IMR-90 (cell line): ENCODE results near the gene TTC7B. TPM values are rescaled to one million over a fixed set of nuclear protein-coding genes. Genes with fewer than 3 reads are reported as not detected.

Source experiments
- ATAC-seq: fragments of 200-7000 bp; cut with Tn5 transposase; 2 replicates; pipeline ENCODE4 v1.9.1; 2020; ENCODE audit warnings: low read depth, mild to moderate bottlenecking, moderate library complexity
- BruUV-seq: library from RNA; stranded (reverse); fragments of 400-500 nt; replicated peaks from 2 replicates; lab custom pipeline; 2021; lab: Mats Ljungman, UMichigan
- CTCF ChIA-PET: fragments of 300-600 bp; formaldehyde crosslinking; extraction: SDS; loops from one replicate; lab custom pipeline; 2021; ENCODE audit warnings: antibody characterized with exemption; lab: Yijun Ruan, JAX
- POLR2A ChIA-PET: fragments of 300-600 bp; sonication (Branson Sonifier 250); formaldehyde crosslinking; loops from one replicate; lab custom pipeline; 2022; ENCODE audit warnings: antibody characterized with exemption; ENCODE audit not compliant: unreplicated experiment; lab: Charles Lee
- DNase-seq: peaks from one replicate; pipeline ENCODE4 v3.0.0; 2013
- H2AFZ ChIP-seq: replicated peaks from 2 replicates; pipeline ENCODE3; 2013; ENCODE audit warnings: low read length, mild to moderate bottlenecking; ENCODE audit not compliant: poor library complexity
- H2AK5ac ChIP-seq: 2 replicates; pipeline ENCODE4 v1.6.1; 2013; ENCODE audit warnings: low read depth, low read length, inconsistent platforms
- H2AK9ac ChIP-seq: replicated peaks from 2 replicates; pipeline ENCODE3; 2013; ENCODE audit warnings: mild to moderate bottlenecking, low read depth, low read length, moderate library complexity; ENCODE audit not compliant: poor library complexity
- H2BK120ac ChIP-seq: 2 replicates; pipeline ENCODE4 v1.6.1; 2013; ENCODE audit warnings: low read depth, low read length, inconsistent platforms
- H2BK15ac ChIP-seq: 3 replicates; pipeline ENCODE4 v1.6.1; 2013; ENCODE audit warnings: low read depth, low read length, inconsistent platforms
- H2BK20ac ChIP-seq: 2 replicates; pipeline ENCODE4 v1.6.1; 2013; ENCODE audit warnings: low read depth, mild to moderate bottlenecking, inconsistent platforms, low read length, moderate library complexity
- H2BK5ac ChIP-seq: 2 replicates; pipeline ENCODE4 v1.6.1; 2013; ENCODE audit warnings: mild to moderate bottlenecking, low read depth, low read length, inconsistent platforms; ENCODE audit not compliant: poor library complexity, severe bottlenecking
- H3K14ac ChIP-seq: replicated peaks from 2 replicates; pipeline ENCODE4 v1.6.1; 2013; ENCODE audit warnings: low read depth, low read length, inconsistent platforms
- H3K18ac ChIP-seq: 2 replicates; pipeline ENCODE4 v1.6.1; 2013; ENCODE audit warnings: low read depth, low read length, control low read depth
- H3K23ac ChIP-seq: 2 replicates; pipeline ENCODE4 v1.6.1; 2013; ENCODE audit warnings: low read depth, low read length, inconsistent platforms
- H3K27ac ChIP-seq: 2 replicates; pipeline ENCODE4 v1.5.1; 2013; ENCODE audit warnings: mild to moderate bottlenecking, control low read depth, low read length; ENCODE audit not compliant: insufficient read depth
- H3K27me3 ChIP-seq: 2 replicates; pipeline ENCODE4 v1.6.1; 2013; ENCODE audit warnings: low read length; ENCODE audit not compliant: control insufficient read depth, insufficient read depth
- H3K36me3 ChIP-seq: 2 replicates; pipeline ENCODE4 v1.6.1; 2013; ENCODE audit warnings: low read length, mixed read lengths; ENCODE audit not compliant: control insufficient read depth, insufficient read depth
- H3K4ac ChIP-seq: 2 replicates; pipeline ENCODE4 v1.6.1; 2013; ENCODE audit warnings: low read depth, low read length, inconsistent platforms
- H3K4me1 ChIP-seq: 2 replicates; pipeline ENCODE4 v1.6.1; 2013; ENCODE audit warnings: low read length, mixed read lengths; ENCODE audit not compliant: control insufficient read depth, insufficient read depth
- H3K4me2 ChIP-seq: 2 replicates; pipeline ENCODE4 v1.6.1; 2013; ENCODE audit warnings: low read depth, mild to moderate bottlenecking, control low read depth, low read length, moderate library complexity
- H3K4me3 ChIP-seq: 2 replicates; pipeline ENCODE4 v1.5.1; 2013; ENCODE audit warnings: low read depth, mild to moderate bottlenecking, control low read depth, low read length, moderate library complexity; ENCODE audit not compliant: insufficient read depth
- H3K56ac ChIP-seq: 2 replicates; pipeline ENCODE4 v1.6.1; 2013; ENCODE audit warnings: low read length, inconsistent platforms; ENCODE audit not compliant: insufficient read depth; ENCODE audit errors: extremely low read depth
- H3K79me1 ChIP-seq, 2 experiments: 2 replicates each; pipeline ENCODE4 v1.6.1; 2013; ENCODE audit warnings: low read length in 2 of 2, inconsistent platforms in 1 of 2, low read depth in 1 of 2
- H3K9ac ChIP-seq: 2 replicates; pipeline ENCODE4 v1.6.1; 2013; ENCODE audit warnings: low read depth, low read length, control low read depth
- H3K9me1 ChIP-seq: 2 replicates; pipeline ENCODE4 v1.6.1; 2013; ENCODE audit warnings: low read length, inconsistent platforms; ENCODE audit not compliant: insufficient read depth
- H3K9me3 ChIP-seq: 2 replicates; pipeline ENCODE4 v1.6.1; 2013; ENCODE audit warnings: low read length; ENCODE audit not compliant: control insufficient read depth, insufficient read depth
- H4K20me1 ChIP-seq: 2 replicates; pipeline ENCODE4 v1.6.1; 2013; ENCODE audit warnings: low read length, inconsistent platforms; ENCODE audit not compliant: insufficient read depth
- H4K5ac ChIP-seq: 2 replicates; pipeline ENCODE4 v1.6.1; 2013; ENCODE audit warnings: mild to moderate bottlenecking, low read depth, low read length, control low read depth
- H4K8ac ChIP-seq, 2 experiments: 2 replicates each; pipeline ENCODE4 v1.6.1; 2013; ENCODE audit warnings: low read depth in 2 of 2, low read length in 2 of 2, control low read depth in 1 of 2, inconsistent platforms in 1 of 2
- H4K91ac ChIP-seq: 2 replicates; pipeline ENCODE4 v1.6.1; 2013; ENCODE audit warnings: low read depth, low read length, inconsistent platforms; ENCODE audit not compliant: insufficient read depth
- BHLHE40 ChIP-seq: fragments of 150-350 bp; IDR thresholded peaks from 2 replicates; pipeline ENCODE4 v1.6.1; 2016; ENCODE audit warnings: mild to moderate bottlenecking, low read depth, low read length
- CEBPB ChIP-seq: IDR thresholded peaks from 2 replicates; pipeline ENCODE4 v1.6.1; 2012; ENCODE audit warnings: low read depth, low read length, improper control_type of control experiment
- CHD1 ChIP-seq: IDR thresholded peaks from 2 replicates; pipeline ENCODE4 v1.6.1; 2012; ENCODE audit warnings: low read depth, low read length, improper control_type of control experiment
- CTCF ChIP-seq: conservative IDR thresholded peaks from 2 replicates; pipeline ENCODE4 v1.5.1; 2012; ENCODE audit warnings: mild to moderate bottlenecking, low read depth, low read length, improper control_type of control experiment
- FOS ChIP-seq: fragments of 150-350 bp; IDR thresholded peaks from 2 replicates; pipeline ENCODE4 v1.6.1; 2016; ENCODE audit warnings: low read depth, low read length
- MAFK ChIP-seq: IDR thresholded peaks from 2 replicates; pipeline ENCODE4 v1.6.1; 2012; ENCODE audit warnings: low read depth, low read length, improper control_type of control experiment
- MAZ ChIP-seq: IDR thresholded peaks from 2 replicates; pipeline ENCODE4 v1.6.1; 2012; ENCODE audit warnings: low read depth, mild to moderate bottlenecking, low read length, improper control_type of control experiment, moderate library complexity, borderline replicate concordance
- MXI1 ChIP-seq: IDR thresholded peaks from 2 replicates; pipeline ENCODE4 v1.6.1; 2012; ENCODE audit warnings: low read depth, mild to moderate bottlenecking, low read length, moderate library complexity, borderline replicate concordance
- NFE2L2 ChIP-seq: fragments of 150-350 bp; IDR thresholded peaks from 2 replicates; pipeline ENCODE4 v1.6.1; 2016; ENCODE audit warnings: low read depth, mild to moderate bottlenecking, low read length
- SMC3 ChIP-seq: fragments of 150-350 bp; IDR thresholded peaks from 2 replicates; pipeline ENCODE4 v1.6.1; 2016; ENCODE audit warnings: low read depth, mild to moderate bottlenecking, antibody characterized with exemption, low read length, moderate library complexity
- USF2 ChIP-seq: fragments of 150-350 bp; IDR thresholded peaks from 2 replicates; pipeline ENCODE4 v1.6.1; 2017; ENCODE audit warnings: mild to moderate bottlenecking, antibody characterized with exemption, low read length, low read depth
- WGBS, 2 experiments: methylation state at CpG; one replicate each; pipeline versions ENCODE4 v1.1.5 to v1.1.7; 2013; ENCODE audit warnings: missing lambda C conversion rate in 2 of 2; ENCODE audit not compliant: insufficient read length in 1 of 2; ENCODE audit errors: extremely low coverage in 2 of 2; 5-methylcytosine and 5-hydroxymethylcytosine counted together
- dilution Hi-C: fragments of 300-500 bp; cut with HindIII; formaldehyde crosslinking; loops from one replicate; pipeline ENCODE4 v1.14.3; 2018; ENCODE audit warnings: low sequenced_read_pairs; ENCODE audit not compliant: unreplicated experiment
- in situ Hi-C: fragments of 300-500 bp; cut with MboI; formaldehyde crosslinking; loops from 3 replicates; pipeline ENCODE4 v1.14.3; 2019; ENCODE audit warnings: low sequenced_read_pairs, inconsistent platforms, mixed read lengths
- intact Hi-C: fragments of 100-400 bp; cut with micrococcal nuclease; formaldehyde crosslinking; loops from 2 replicates; pipeline ENCODE4 v1.10.0; 2022
- polyA plus RNA-seq, 3 experiments: library from polyadenylated mRNA; depleted of rRNA; stranded (reverse); fragments of >200 nt; gene quantifications; 2 replicates each; pipeline ENCODE4 v1.2.3, GENCODE V29; 2012; ENCODE audit warnings: low replicate concordance in 1 of 3
- total RNA-seq: library from RNA; depleted of rRNA; stranded (reverse); fragments of >200 nt; gene quantifications from 2 replicates; pipeline ENCODE4 v1.2.3, GENCODE V29; 2012

Gene TTC7B
- total and polyA plus RNA-seq, 2 of the 4 experiments (the other 2 are of a cell fraction) = 18.1 to 35.3 TPM

GRCh38 chr14:90812109-90812508 is 4.1 kb downstream of the TTC7B start:
- ChIA-PET POLR2A (no interaction called here), CTCF (no interaction called here)
- Histone ChIP-seq H4K5ac (no peak overlapping the region), H3K4me1 (peaks cover 7% of the 10 kb centered on the region), H3K23ac (no peak overlapping the region), H3K4ac (no peak overlapping the region), H2BK120ac (no peak overlapping the region), H3K27ac (no peak overlapping the region), H3K18ac (no peak overlapping the region), H3K27me3 (no peaks in the 10 kb centered on the region), H4K20me1 (peaks cover 30% of the 10 kb centered on the region; the same call in 1 of the 2 replicates), H3K14ac (no peak overlapping the region), H3K36me3 (no peaks in the 10 kb centered on the region), H3K79me1 (peaks cover 53 to 76% of the 10 kb centered on the region in 2 experiments), H3K9me3 (no peaks in the 10 kb centered on the region), H2AK5ac (no peak overlapping the region), H2BK20ac (no peak overlapping the region), H2AK9ac (no peak overlapping the region), H2BK15ac (no peak overlapping the region), H2AFZ (no peak overlapping the region), H2BK5ac (no peak overlapping the region), H3K9ac (no peak overlapping the region), H3K4me3 (no peak overlapping the region), H3K56ac (no peak overlapping the region), H3K4me2 (no peak overlapping the region), H4K91ac (no peak overlapping the region), H4K8ac (no peak overlapping the region), H3K9me1 (peaks cover 8% of the 10 kb centered on the region)
- dilution Hi-C loops = no loop called here
- WGBS, 2 experiments = 57% methylated on average over 1 of the region's 5 CpGs; no CpG with 5 or more reads in 1 of the 2 experiments
- BruUV-seq = no TSS peak
- no peak for DNase-seq
- no peak for ATAC-seq
- in situ Hi-C loops = no loop called here
- TF ChIP-seq USF2 (no peak), SMC3 (no peak), MAZ (no peak), FOS (no peak), MXI1 (no peak), CEBPB (no peak), BHLHE40 (no peak), NFE2L2 (no peak), CTCF (no peak), CHD1 (no peak), MAFK (no peak)
- intact Hi-C loops = no loop called here
